Stimulated activated CD4-positive, alpha-beta T cell treated with anti-CD3 and anti-CD28 coated beads, Interleukin-15, amount 100 ng/mL, for 24 hours (primary cell): ENCODE data around the gene WNT1.

Source experiments
- DNase-seq: peaks from one replicate; pipeline ENCODE4 v3.0.0-alpha.2; 2020

WNT1 gene

DNA sequence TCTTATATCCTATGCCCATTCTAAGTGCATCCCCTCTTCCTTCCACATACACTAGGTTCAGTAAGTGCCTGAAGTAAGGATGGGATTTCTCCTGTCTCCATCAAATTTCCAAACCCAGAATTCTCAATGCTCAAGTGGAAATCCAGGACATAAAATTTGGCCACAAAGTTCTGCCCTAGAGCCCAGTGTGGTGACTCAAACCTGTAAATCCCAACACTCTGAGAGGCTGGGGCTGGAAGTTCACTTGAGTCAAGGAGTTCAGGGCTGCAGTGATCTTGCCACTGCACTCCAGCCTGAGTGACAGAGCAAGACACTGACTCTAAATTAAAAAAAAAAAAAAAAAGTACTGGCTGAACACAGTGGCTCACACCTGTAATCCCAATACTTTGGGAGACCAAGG, 16.3 kb upstream of the WNT1 start:
- no peak for DNase-seq

DNA sequence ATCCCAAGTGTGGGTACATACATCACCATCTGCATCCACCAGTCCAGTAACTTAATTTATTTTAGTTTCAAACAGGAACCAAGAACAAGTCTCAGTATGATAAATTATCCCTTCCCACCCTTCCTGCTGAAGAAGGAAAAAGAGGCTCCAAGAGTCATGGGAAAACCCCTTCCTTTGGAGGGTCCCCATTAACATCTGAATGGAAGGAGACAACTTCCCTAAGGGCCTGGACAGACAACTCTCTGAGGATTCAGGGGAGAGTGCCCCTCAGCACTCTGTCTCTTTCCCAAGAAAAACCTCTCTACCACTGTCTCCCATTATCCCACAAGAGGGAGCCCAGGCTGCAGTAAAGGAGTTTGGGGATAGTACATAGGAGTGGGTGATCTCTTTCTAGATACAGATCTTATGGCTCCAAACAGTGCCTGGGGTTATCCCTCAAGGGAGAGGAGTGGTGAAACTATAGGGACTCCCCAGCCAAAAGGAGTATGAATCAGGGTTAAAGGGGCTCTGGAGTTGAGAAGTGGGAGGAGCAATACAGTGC, 12.8 kb upstream of the WNT1 start:
- no peak for DNase-seq

DNA sequence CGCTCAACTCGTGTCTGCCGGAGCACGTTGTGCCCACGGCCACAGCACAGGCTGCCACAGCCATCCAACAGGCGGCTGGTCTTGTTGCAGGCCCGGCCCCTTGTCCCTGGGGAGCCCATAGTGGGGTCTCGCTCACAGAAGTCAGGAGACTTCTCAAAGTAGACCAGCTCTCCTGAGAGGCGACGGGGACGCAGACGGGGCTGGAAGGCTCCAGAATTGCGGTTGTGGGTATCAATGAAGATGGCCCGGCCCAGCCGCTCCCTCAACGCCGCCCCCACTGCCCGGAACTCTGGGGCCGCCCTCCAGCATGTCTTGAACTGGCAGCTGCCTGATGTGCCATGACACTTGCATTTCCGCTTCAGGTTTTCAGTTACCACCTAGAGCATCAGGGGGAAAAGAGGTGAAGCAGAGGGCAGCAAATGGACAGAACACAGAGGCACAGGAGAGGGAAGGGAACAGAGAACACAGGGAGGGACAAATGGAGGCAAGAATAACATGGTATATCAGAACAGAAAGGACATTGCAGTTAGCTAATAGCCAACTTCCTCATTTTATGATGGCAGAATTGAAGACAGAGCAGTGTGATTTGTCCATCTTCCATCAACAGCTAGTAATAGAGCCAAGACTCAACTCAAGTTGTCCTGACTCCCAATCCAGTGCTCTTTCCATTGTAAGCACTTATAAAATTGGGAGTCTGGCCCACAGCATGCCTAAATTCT, 11.8 kb upstream of the WNT1 start:
- DNase-seq, result no peak

DNA sequence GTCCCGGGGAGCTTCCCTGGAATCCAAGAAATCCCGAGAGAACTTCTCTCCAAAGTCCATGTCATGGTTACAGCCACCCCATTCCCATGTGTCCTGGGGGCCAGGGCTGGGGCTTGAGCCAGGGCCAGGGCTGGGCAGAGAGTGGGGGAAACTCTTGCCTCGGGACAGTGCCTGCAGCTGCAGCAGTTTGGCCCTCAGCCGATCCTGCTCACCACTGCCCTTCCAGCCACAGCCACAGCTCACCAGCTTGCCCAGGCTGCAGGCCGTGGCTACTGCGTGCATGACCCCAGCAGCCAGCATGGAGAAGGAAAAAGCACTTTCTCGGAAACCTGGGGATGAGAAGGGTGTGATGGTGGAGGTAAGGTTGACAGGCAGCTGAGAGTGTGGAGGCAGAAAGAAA, 10.1 kb upstream of the WNT1 start:
- DNase-seq, result no peak

DNA sequence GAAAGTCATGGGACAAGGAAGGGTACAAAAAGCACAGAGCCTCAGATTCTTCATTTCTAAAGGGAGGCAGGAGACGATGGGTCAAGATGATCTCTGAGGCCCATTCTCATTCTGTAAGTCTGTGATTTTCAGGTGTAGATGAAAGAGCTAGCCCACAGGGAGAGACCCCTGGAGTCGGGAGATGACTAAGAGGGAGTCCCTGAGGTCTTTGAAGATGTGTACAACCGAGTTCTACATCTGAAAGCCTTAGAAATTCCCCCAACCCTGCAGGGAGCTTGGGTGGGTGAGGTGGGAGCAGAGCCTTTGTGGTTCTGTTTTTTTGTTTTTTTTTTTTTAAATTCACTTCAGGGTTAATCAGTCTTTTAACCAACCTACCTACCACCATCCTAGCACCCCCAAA, 9.7 kb upstream of the WNT1 start:
- no peak for DNase-seq

DNA sequence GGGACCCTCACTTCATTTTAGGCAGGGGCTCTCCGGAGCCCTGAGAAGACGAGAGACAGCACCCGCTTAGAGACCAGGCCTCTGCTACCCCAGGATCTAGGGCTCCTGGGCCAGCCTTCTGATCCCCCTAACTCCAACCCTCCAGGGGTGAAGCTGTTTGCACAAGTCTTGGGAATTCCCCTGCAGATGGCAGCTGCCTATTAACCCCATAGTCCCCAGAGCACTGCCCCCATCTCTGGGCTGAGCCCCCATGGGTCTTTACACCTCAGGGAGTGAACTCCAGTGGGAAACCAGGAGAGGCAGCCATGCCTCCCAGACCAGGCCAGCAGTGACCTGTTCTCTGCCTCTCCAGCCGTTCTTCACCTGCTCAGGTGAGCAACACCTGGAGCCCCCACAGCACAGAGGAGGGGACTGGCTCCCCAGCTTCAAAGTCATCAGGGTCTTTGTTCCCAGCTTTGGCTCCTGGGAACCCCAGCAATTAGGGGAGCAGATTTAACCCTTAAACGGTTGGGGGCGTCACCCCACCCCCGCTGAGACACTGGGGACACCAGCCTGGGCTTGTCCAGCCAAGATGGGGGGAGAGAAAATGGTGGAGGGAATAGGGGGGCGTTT, 8.9 kb upstream of the WNT1 start:
- no peak for DNase-seq

DNA sequence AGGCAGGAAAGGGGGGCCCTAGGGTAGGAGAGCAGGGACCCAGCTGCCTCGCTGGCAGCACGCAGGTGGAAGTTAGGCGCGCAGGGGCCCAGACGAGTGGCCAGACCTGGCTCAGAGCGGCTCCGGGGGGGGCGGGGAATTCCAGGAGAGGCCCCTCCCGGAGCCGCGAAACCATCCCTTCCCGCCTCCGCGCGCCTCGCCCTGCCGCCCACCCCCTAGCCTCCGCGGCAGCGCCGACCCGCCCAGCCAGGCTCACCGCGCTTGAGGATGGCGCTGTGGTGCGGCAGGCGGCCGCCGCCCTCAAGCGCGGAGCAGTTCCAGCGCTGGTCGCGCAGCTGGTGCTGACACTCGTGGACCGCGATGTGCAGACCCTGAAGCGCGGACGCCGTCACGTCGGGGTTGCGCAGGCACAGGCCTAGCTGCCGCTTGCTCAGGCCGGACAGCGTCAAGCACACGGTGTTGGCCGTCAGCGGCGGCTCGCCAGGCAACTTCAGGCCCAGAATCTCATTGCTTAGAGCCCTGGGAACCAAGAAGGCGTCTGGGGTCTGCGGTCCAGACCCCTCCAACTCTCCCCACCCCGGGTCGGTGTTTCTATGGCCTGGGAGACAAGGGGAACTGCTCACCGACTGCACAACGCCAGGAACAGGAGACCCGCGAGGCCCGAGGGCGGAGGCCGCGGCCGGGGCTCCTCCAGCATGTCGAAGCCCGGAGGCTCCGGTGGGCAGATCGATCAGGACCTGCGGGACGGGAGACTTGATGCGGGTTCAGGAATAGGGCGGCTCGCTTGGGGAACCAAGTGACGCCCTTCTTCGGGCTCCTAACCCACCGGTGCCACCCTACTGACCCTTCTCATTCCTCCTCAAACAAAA, 8.1 kb upstream of the WNT1 start:
- DNase-seq, result peak; percentile 57

DNA sequence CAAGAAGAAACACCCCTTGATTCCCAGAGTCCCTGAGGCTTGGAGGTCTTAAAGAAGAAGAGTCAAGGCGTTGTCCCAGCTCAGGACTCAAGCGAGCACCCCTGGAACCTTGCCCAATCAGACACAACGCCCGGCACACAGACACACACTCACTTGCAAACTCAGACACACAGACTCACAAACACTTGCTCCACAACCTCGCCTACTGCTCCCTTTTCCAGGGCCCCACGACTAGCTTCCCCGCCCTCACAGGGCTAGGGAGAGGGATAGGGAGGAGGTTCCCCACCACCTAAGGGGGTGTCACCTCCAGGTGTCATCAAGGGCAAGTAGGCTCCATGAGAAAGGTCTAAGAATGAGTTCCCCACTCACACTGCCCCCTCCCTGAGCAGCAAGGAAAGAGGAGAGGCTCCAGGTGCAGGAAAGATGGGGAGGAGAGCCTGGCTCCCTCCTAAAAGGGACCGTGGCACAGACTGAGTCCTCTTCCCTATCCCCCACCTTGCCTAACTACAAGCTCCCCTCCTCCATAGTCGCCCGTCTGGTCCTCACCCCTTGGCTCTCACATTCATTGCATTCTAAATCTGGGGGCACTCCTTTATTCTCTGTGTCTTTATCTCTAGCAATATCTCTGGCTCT, 7.3 kb upstream of the WNT1 start:
- no peak for DNase-seq

DNA sequence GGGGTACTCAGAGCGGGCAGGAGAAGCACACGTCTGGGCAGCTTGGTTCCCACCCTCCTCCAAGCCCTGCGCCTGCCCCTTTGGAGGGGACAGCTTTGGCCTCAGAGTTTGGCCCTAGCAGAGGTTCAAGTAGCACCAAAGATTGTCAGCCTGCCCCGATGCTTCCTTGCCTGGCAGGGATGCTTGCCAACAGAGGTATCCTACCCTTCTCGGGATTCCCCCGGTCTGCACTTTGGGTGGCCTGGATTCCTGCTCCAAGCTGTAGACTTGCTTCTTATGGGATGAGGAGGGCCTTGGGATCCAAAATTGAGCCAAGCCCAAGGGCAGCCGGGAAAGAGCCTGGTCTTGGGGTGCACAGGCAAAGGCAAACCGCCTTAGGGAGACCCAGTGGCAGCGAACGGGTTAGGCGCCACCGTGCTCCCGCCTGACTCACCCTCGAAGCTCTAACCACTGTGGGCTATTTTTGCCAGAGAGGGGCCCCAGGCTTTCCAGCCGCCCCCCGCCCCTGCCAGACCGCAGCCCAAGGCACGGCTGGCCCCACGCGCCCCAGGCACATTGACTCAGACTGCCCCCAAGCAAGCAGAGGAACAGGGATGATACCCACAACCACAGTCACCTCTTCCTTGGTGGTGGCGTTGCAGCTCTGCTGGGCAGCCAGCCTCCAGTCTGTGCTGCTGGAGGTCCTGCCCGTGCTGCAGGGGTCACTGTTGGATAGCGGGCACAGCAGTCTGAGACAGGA, 5.7 kb upstream of the WNT1 start:
- peak; percentile 68 for DNase-seq

DNA sequence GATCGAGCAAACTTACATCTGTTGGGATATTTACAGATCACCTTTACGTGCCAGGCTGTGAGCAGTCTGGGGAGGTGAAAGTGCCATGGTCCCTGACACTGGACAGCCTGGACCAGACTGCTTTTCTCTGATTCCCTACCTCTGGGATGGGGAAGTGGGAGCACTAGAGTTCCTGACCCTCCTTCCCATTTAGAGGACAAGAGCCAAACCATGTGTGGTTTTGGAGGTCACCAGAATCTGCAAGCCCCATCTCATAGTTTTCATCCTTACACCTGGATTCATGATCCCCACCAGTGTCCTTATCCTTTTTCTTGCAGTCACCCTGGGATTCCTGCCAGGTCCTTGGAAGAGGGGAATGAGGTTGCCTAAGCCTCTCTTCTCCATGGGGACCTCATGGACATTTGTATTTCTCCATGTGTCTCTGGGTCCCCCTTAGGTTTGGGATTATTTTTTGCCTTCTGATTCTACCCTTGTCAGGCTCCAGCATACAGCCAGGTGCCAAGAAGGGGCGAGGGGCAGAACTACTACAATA, 5.1 kb upstream of the WNT1 start:
- no peak for DNase-seq

DNA sequence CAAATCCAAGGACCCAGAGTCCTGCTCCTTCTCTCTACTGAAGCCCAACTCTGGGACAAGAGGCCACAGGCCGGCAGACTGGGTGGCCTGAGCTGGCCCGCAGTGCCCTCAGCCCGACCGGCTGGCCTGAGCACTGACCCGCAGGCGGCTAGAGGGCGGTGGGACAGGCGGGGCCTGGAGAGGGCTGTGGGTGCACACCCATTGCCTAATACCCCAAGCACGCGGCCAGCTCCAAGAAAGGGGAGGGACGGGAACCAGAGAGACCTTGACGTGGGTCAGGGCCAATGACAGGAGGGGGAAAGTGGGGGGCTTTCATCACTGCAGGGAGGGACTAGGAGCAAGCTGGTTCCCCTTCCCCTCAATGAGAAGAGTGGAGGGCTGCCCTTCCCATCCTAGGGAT, 4.6 kb upstream of the WNT1 start:
- no peak for DNase-seq

DNA sequence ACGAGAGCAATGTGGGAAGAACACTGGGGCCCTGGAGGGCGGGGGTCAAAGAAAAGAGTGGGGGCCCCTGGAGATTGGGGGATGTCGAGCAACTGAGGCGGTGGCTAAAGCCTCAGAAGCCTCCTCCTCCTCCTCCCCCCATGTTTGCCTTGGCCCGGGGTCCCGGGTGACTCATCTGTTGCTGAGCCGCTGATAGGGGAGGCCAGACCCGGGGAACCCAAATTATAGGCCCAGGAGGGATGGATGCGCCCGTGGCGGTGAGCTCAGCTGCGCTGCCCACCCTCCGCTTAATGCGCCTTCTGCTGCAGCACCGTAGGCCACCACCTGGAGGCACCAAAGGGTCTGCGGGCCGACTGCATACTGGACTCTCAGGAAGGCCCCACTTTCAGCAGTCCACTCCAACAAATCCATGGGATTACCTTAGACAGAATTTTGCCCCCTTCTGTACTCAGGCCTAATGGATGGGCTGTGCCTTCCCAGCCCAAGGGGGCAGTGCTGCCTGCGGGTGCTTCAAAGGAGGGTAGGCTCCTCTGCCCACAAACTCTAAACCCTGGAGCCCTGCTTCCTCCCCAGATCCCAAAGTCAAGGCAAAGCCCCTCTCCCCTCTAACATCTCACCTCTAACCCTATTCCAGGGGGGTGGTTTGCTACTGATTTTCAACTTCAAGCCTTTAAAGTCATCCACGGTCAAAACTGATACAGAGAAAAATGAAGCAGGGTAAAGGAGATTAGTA, 4.0 kb upstream of the WNT1 start:
- DNase-seq, result peak; percentile 58

DNA sequence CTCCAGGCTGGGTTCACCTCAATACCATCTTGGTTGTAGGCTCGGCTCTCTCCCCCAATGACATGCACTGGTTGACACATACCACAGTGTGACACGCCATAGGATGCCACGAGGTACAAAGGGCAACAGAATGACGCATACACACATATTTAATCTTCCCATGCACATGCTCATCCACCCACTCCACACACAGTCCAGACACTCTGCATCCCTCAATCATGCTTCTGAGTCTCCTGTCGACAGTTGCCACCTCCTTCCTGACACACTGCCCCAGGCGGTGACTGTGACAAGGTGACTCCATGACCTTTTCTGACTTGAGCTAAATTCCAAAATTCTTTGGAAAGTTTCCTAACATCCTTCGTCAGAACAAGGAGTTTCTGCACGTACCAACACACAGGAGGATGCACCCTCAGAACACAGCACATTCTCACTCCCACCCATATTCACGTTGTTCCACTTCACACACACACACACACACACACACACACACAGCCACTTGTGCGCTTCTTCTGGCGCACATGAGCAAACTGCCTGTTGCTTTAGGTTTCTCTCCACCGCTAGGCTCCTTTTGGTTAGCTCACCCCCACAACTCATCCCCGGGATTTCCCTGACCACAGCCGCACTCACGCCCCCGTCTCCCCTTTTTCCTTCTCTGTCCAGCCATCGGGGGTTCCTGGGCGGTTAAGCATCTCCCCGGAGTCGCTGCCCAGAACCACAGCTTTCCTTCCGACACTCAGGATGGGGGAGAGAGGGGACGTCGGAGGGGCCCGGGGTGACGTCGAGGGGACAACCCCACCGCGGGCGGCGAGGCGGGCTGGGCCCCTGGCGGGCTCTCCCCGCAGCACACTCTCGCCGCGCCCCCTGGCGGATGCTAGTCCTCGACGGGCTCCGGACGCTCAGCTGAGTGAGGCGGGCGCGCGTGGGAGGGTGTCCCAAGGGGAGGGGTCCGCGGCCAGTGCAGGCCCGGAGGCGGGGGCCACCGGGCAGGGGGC, 536 bp upstream of the WNT1 start:
- DNase-seq, result peak; percentile 91

DNA sequence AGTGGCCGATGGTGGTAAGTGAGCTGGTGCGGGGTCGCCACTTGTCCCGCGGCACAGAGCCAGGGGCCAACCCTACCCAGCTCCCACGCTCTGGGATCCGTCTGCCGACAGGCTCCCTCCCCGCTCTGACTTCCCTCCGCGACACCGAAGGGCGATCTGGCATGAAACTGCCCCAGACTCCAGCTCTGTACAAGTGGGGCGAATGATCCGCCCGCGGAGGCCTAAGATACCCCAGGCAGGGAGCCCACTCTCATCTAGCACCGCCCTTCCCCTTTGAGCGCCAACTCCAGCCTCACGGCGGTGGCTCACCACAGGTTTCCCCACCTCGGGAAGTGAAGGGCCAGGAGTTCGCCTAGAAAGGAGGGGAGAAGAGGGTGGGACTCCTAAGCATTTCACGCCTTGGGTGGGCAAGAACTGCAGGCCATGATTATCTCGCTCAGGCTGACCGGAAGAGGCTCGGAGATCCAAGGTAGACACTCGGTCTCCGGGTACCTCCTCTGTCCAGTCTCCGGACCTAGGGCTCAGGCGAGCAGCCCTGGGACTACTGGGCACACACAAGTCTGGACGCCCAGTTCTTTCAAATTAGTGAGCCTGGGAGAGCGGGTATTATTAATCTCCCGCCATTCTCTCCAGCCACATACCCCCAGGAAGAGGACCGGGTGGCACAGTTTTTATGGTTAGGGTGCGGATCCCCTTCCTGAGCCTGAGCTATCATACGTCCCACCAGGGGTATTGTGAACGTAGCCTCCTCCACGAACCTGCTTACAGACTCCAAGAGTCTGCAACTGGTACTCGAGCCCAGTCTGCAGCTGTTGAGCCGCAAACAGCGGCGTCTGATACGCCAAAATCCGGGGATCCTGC, 849 bp downstream of the WNT1 start:
- no peak for DNase-seq

DNA sequence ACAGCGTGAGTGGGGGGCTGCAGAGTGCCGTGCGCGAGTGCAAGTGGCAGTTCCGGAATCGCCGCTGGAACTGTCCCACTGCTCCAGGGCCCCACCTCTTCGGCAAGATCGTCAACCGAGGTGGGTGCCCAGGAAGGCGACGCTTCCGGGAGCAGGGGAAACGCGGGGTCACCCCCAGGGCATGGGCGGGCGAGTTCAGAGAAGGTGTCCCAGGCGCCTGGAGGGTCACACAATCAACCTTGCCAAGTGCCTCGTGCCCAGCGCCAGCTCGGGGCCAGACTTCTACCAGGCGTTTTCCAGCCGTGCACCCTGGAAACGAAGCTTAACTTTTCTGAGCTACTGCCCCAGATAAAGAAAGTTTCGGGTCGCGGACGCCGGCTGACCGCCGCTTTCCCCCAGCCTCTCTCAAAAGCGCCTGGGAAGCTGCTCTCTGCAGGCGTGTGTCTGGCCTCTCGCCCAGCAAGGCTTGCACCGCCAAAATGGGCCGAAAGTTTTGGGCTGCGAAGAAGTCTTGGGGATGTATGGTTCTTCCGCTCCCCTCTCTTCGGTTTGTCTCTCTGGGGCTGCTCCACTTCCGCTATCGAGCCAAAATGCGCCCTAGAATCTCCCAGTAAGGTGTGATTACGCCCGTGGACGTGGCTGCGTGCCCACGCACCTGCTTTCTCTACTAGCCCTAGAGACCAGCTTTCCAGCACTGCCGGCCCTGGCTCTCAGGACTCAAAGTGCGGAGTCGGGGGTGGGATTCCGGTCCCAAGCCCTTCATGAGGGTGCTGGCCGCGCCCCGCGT, 1.7 kb downstream of the WNT1 start:
- peak; percentile 35 for DNase-seq

DNA sequence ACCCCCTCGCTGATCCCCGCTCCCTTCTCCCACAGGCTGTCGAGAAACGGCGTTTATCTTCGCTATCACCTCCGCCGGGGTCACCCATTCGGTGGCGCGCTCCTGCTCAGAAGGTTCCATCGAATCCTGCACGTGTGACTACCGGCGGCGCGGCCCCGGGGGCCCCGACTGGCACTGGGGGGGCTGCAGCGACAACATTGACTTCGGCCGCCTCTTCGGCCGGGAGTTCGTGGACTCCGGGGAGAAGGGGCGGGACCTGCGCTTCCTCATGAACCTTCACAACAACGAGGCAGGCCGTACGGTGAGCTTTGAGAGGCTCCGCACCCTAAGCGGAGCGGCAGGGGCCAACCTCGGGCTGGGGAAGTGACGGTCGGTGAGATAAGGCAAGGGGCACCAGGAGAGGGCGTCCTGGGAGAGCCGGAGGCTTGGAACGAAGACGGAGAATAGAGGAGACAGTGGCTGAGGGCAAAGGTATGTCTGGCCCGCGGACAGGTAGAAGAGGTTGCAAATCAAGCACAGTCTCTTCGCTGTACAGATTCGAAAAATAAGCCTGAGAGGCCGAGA, 2.3 kb downstream of the WNT1 start:
- peak; percentile 55 for DNase-seq

DNA sequence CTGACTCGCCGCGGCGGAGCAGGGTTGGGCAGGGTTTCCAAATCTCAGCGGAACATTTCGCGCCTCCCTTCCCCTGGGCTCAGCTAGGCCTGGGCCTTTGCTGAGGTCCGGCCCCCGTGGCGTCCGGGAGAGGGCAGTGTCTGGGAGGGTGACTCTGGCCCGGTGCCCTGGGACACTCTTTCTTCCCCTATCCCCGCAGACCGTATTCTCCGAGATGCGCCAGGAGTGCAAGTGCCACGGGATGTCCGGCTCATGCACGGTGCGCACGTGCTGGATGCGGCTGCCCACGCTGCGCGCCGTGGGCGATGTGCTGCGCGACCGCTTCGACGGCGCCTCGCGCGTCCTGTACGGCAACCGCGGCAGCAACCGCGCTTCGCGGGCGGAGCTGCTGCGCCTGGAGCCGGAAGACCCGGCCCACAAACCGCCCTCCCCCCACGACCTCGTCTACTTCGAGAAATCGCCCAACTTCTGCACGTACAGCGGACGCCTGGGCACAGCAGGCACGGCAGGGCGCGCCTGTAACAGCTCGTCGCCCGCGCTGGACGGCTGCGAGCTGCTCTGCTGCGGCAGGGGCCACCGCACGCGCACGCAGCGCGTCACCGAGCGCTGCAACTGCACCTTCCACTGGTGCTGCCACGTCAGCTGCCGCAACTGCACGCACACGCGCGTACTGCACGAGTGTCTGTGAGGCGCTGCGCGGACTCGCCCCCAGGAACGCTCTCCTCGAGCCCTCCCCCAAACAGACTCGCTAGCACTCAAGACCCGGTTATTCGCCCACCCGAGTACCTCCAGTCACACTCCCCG, 3.0 kb downstream of the WNT1 start:
- peak; percentile 48 for DNase-seq
